ENCODE results near the gene FSTL4. TPM values are rescaled to one million over a fixed set of nuclear protein-coding genes. Genes with fewer than 3 reads are reported as not detected.

Gene FSTL4
- total and polyA plus RNA-seq, 4 donors = 0.02 to 0.18 TPM; not detected in 2

- Histone ChIP-seq H3K4me1 (ENCODE audit: control insufficient read depth in 4 of 4, insufficient read depth in 4 of 4, low read length in 3 of 4) (no peaks in the 10 kb centered on the region), H3K27me3 (ENCODE audit: control insufficient read depth in 4 of 4, insufficient read depth in 4 of 4, low read length in 3 of 4) (peaks cover 0 to 3% (median 0%) of the 10 kb centered on the region in 4 donors), H3K27ac (ENCODE audit: low read depth in 1 of 2, low read length in 2 of 2) (no peak overlapping the region), H3K4me3 (ENCODE audit: low read depth in 1 of 3, low read length in 3 of 3) (no peak overlapping the region), H3K9ac (ENCODE audit: low read depth in 1 of 2, low read length in 2 of 2) (no peak overlapping the region), H3K36me3 (ENCODE audit: control insufficient read depth in 4 of 4, insufficient read depth in 3 of 4, low read depth in 1 of 4, low read length in 3 of 4) (no peaks in the 10 kb centered on the region), H3K9me3 (ENCODE audit: control insufficient read depth in 4 of 4, low read length in 3 of 4) (no peaks in the 10 kb centered on the region)
- 94% methylated on average over 8 of the region's 8 CpGs for WGBS
- no peak for DNase-seq (ENCODE audit: low spot score)
- TF ChIP-seq NR2F2 (IDR thresholded peaks at IDR 0.05) (no peak), HNF4A (conservative IDR thresholded peaks at IDR 0.05) (no peak), CTCF (IDR thresholded peaks at IDR 0.05; ENCODE audit: low read depth, low read length, missing input control) (no peak), JUND (IDR thresholded peaks at IDR 0.05) (no peak), RAD21 (IDR thresholded peaks at IDR 0.05) (no peak), MAX (IDR thresholded peaks at IDR 0.05) (no peak), ZBTB33 (IDR thresholded peaks at IDR 0.05) (no peak), EGR1 (IDR thresholded peaks at IDR 0.05; ENCODE audit: low read depth in 2 of 2) (no peak)
Observed at GRCh38 chr5:133202066-133202665, 410.2 kb downstream of the FSTL4 start.

GRCh38 chr5:133201310-133201709 is 411.0 kb downstream of the FSTL4 start:
- Histone ChIP-seq H3K9me3 (ENCODE audit: control insufficient read depth in 4 of 4, low read length in 3 of 4) (no peaks in the 10 kb centered on the region), H3K4me3 (ENCODE audit: low read depth in 1 of 3, low read length in 3 of 3) (no peak overlapping the region), H3K36me3 (ENCODE audit: control insufficient read depth in 4 of 4, insufficient read depth in 3 of 4, low read depth in 1 of 4, low read length in 3 of 4) (no peaks in the 10 kb centered on the region), H3K27ac (ENCODE audit: low read depth in 1 of 2, low read length in 2 of 2) (no peak overlapping the region), H3K9ac (ENCODE audit: low read depth in 1 of 2, low read length in 2 of 2) (no peak overlapping the region), H3K4me1 (ENCODE audit: control insufficient read depth in 4 of 4, insufficient read depth in 4 of 4, low read length in 3 of 4) (no peaks in the 10 kb centered on the region), H3K27me3 (ENCODE audit: control insufficient read depth in 4 of 4, insufficient read depth in 4 of 4, low read length in 3 of 4) (peaks cover 0 to 3% (median 0%) of the 10 kb centered on the region in 4 donors)
- 83% methylated on average over 1 of the region's 1 CpG for WGBS
- no peak for DNase-seq (ENCODE audit: low spot score)
- TF ChIP-seq HNF4A (conservative IDR thresholded peaks at IDR 0.05) = no peak
- no peak for TF ChIP-seq ZBTB33 (IDR thresholded peaks at IDR 0.05)
- no peak for TF ChIP-seq JUND (IDR thresholded peaks at IDR 0.05)
- no peak for TF ChIP-seq SP1 (IDR thresholded peaks at IDR 0.05)
- no peak for TF ChIP-seq REST (IDR thresholded peaks at IDR 0.05)
- TF ChIP-seq GABPA (IDR thresholded peaks at IDR 0.05 in 1 of 2, conservative IDR thresholded peaks at IDR 0.05 in 1 of 2) = no peak
- no peak for TF ChIP-seq RAD21 (IDR thresholded peaks at IDR 0.05)
- TF ChIP-seq NR2F2 (IDR thresholded peaks at IDR 0.05) = no peak
- no peak for TF ChIP-seq FOXA1 (IDR thresholded peaks at IDR 0.05)

All from liver (tissue), 9 donors.